HTR-8/SVneo (cell line): Measurements from ENCODE around the gene PABPC1L2A.
A peak's percentile ranks its signal among the peaks of the same experiment; 100 is the strongest.
"Not testable (repeated sequence)": the region's sequence is repeated elsewhere in the genome, so short reads cannot be mapped to it uniquely, and the experiment has no call there.

ENCODE experiments used
- DNase-seq: peaks from one replicate; pipeline ENCODE4 v3.0.0; 2011; ENCODE audit warnings: low spot score, mixed read lengths; ENCODE audit not compliant: insufficient read length
- FAIRE-seq: peaks from 2 replicates; lab custom pipeline; 2011; peaks lifted over from hg19 to GRCh38; lab: Jason Lieb, UNC

PABPC1L2A gene

DNA sequence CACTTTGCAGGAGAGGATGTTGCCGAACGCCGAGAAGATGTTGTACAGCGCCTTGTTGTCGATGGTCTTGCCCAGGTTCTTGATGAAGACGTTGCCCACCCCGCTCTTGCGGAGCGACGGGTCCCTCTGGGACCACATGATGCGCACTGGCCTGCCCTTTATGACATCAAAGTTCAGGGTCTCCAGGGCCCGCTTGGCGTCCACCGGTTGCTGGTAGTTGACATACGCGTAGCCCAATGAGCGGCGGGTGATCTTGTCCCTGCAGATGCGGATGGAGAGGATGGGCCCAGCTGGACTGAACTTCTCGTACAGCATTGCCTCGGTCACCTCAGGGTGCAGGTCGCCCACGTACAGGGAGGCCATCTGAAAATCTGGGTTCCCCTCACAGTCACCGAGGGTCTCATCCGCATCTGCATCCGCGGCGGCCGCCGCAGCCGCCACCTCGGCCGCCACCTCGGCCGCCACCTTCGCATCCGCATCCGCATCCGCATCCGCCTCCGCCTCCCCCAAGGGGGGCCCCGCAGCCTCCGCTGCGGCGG lies at the start of gene PABPC1L2A:
PABPC1L2A (minus strand) TSS at position 489 of the 539 bp plus-strand sequence; CDS start at position 363, 126 bp downstream.
- DNase-seq = not testable (repeated sequence)
- FAIRE-seq = peak; percentile 82

DNA sequence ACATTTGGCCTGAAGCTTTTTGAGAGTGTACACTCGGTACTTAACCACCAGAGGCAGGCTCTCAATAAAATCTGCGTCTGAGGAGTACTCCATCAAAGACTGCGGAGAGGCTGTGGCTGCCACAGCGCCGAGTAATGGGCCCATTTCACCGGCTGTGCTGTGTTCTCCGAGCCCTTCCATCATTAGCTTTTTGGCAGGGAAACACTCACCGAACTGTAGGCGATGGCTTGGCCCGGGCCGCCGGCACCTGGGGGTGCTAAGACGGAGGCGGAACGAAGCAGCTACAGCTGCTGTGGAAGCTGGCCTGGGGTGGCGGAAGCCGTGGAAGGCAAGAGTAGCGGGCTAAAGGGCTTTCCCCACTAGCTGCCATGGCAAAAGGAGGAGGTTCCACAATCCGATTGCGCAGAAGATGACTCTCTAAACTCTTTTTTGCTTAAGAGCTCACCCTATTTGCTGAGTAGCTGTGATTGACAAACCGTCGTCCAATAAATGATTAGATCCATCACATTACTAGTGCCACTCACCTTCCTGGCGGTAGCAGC lies 48.5 kb upstream of the PABPC1L2A start:
- DNase-seq (no peak), FAIRE-seq (no peak)

DNA sequence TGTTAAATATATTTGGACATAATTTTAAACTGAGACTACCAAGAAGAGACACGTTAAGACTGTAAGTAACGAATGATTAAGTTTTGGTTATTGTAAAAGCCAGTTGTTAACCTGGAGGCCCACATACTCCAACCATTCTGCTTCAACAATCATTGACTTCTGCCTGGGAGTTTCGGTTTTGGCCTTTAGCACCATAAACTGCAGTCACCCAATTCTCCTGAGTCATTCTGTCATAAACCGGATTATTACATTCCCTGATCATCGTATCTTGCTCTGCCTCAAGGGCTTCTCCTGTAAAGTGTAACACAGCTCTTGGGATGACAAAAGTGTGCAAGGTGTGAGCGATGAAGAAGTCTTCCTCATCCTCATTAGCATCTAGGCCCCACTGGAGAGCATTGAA lies 46.9 kb upstream of the PABPC1L2A start:
- FAIRE-seq (no peak), DNase-seq (no peak)

- DNase-seq, FAIRE-seq: not testable (repeated sequence)
Observed at GRCh38 chrX:73099505-73099904, 20.2 kb upstream of the PABPC1L2A start.

GRCh38 chrX:73086766-73087165 lies 7.5 kb upstream of the PABPC1L2A start:
- not testable (repeated sequence) for FAIRE-seq, DNase-seq

GRCh38 chrX:73079884-73080283 lies 572 bp upstream of the PABPC1L2A start:
- DNase-seq, FAIRE-seq: not testable (repeated sequence)

DNA sequence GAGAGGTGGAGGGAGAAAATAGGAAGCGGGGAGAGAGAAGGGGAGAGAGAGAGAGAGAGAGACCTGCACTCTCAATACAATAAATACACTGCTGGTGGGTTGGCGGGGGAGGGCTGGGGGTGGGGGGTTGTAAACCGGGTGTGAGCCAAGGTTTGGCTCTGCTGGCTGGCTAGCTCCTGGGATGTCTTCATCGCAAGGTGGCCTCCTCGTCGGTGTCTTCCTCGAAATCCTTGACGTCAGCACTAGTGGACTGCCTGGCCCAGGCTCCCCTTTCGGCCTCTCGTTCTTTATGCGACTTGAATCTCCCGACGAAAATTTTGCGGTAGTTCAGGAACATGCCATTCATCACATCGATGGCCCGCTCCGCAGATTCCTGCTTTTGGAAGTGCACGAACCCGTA lies 715 bp downstream of the PABPC1L2A start:
- DNase-seq, FAIRE-seq: not testable (repeated sequence)

DNA sequence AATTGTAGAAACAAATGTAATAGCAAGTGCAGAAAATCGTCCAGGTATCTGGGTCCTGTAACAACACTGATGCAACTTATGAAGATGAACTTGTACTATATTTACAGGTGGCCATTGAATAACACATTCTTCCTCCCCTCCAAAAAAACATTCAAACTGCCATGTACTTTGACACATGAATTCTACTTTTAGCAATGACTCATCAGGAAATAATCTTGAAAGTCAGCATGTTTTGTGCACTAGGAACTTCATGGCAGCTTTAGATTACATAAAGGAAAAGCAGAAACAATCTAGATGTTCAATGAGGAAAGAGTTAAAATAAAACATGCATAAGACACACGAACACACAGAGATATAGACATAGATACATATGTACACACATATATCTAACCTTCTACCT lies 2.5 kb downstream of the PABPC1L2A start:
- no peak for FAIRE-seq
- DNase-seq = no peak

- no peak for DNase-seq
- FAIRE-seq = no peak
Observed at GRCh38 chrX:73069365-73070035, 9.8 kb downstream of the PABPC1L2A start.

GRCh38 chrX:73068467-73069364 lies 10.6 kb downstream of the PABPC1L2A start:
- FAIRE-seq (no peak), DNase-seq (no peak)

DNA sequence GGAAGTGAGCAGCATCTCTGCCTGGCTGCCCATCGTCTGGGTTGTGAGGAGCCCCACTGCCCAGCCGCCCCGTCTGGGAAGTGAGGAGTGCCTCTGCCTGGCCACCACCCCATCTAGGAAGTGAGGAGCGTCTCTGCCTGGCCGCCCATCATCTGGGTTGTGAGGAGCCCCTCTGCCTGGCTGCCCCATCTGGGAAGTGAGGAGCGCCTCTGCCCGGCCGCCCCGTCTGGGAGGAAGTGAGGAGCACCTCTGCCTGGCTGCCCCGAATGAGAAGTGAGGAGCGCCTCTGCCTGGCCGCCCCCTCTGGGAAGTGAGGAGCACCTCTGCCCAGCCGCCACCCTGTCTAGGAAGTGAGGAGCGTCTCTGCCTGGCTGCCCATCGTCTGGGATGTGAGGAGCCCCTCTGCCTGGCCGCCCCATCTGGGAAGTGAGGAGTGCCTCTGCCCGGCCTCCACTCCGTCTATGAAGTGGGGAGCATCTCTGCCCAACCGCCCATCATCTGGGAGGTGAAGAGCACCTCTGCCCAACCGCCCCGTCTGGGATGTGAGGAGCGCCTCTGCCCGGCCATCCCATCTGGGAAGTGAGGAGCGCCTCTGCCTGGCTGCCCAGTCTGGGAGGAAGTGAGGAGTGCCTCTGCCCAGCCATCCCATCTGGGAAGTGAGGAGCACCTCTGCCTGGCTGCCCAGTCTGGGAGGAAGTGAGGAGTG lies 11.4 kb downstream of the PABPC1L2A start:
- not testable (repeated sequence) for FAIRE-seq, DNase-seq

DNA sequence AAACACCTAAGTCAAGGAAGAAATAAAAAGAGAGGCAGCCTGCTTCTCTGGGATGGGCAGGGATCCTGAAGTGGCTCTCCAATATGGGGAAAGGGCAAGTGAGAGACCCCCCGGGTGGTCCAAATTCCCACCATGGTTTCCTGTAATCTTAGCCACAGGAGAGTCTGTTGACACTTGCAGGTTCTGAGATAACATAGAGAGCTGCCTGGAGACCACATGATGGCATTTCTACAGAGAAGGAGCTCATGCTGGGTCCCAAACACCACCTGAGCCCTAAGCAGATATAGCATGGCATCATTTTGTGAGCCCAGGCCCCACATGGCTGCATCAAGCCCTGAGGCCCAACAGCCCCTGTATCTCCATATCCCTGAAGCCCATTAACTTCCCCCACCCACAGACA lies 50.4 kb downstream of the PABPC1L2A start:
- DNase-seq = no peak
- no peak for FAIRE-seq
